ENCODE data around the gene LRRC8C. TPM values are rescaled to one million over a fixed set of nuclear protein-coding genes. Genes with fewer than 3 reads are reported as not detected.

The LRRC8C gene
- total and polyA plus RNA-seq, 2 of the 8 experiments (the other 6 are each of a cell fraction or from before 2014, with no cell fraction given): 1.1 to 2.1 TPM

GRCh38 chr1:89699451-89699986 lies 66.6 kb downstream of the LRRC8C start (continued):
- TF ChIP-seq RNF2 (IDR thresholded peaks at IDR 0.05; ENCODE audit: borderline replicate concordance, low read depth, low read length, missing control alignments, poor library complexity, severe bottlenecking): no peak
- no peak for TF ChIP-seq SAP30 (IDR thresholded peaks at IDR 0.05; ENCODE audit: insufficient read depth, insufficient replicate concordance, low read length)
- no peak for TF ChIP-seq SRF (IDR thresholded peaks at IDR 0.05; ENCODE audit: low read depth, low read length)

Measured in H1 (cell line).